PC-3 (cell line): ENCODE results near the gene MORC1.
A peak's percentile ranks its signal among the peaks of the same experiment; 100 is the strongest.

ENCODE experiments used
- EZH2phosphoT487 ChIP-seq: fragments of 300-600 bp; sonication (generic); IDR thresholded peaks from 2 replicates; pipeline ENCODE4 v1.6.1; 2018; ENCODE audit warnings: mild to moderate bottlenecking, antibody characterized with exemption, low read length, borderline replicate concordance
- TF ChIP-seq, protein P1 (sequence below): fragments of 300-600 bp; sonication (generic); conservative IDR thresholded peaks from 2 replicates; pipeline ENCODE4 v1.5.1; 2017; ENCODE audit warnings: antibody characterized with exemption, low read depth, mild to moderate bottlenecking, low read length

DNA sequence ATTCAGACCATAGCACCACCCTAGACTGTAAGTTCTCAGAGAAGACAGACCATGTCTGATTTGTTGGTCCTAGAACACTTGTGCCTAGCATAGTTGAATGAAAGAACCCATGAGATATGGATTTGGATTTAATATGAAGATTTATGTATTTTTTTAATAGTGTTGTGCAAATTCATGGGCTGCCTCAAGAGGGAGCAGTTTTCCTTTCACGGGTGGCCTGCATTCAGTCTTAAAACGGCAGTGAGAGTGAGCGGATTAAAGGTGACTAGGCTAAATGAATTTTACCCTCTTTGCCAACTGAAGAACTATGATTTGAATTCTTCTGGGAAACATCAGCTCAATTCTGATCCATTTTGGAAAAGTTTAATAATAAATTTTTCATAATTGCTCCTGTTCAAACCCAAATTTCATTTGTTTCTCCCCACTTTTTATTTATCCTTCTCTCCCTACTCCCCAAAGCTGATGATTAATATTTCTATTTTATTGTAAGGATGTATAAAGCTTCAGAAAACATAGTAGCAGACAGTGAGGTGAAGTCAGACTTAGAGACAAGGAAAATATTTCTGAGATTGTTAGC lies 67.3 kb downstream of the MORC1 start:
- TF ChIP-seq, protein P1, sequence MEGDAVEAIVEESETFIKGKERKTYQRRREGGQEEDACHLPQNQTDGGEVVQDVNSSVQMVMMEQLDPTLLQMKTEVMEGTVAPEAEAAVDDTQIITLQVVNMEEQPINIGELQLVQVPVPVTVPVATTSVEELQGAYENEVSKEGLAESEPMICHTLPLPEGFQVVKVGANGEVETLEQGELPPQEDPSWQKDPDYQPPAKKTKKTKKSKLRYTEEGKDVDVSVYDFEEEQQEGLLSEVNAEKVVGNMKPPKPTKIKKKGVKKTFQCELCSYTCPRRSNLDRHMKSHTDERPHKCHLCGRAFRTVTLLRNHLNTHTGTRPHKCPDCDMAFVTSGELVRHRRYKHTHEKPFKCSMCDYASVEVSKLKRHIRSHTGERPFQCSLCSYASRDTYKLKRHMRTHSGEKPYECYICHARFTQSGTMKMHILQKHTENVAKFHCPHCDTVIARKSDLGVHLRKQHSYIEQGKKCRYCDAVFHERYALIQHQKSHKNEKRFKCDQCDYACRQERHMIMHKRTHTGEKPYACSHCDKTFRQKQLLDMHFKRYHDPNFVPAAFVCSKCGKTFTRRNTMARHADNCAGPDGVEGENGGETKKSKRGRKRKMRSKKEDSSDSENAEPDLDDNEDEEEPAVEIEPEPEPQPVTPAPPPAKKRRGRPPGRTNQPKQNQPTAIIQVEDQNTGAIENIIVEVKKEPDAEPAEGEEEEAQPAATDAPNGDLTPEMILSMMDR, result peak; percentile 85
- no peak for TF ChIP-seq EZH2phosphoT487
